Measurements from ENCODE around the gene KRTAP24-1.

Gene KRTAP24-1

GRCh38 chr21:30238168-30238567 lies 44.6 kb downstream of the KRTAP24-1 start:
- no peaks in the 10 kb centered on the region for H3K4me1 ChIP-seq (ENCODE audit: control insufficient read depth, insufficient read depth, low read length)
- no peaks in the 10 kb centered on the region for H3K9me3 ChIP-seq (ENCODE audit: control insufficient read depth in 2 of 2, low read length in 2 of 2)
- no peak overlapping the region for H3K4me3 ChIP-seq (ENCODE audit: low read length in 2 of 2)
- no peak overlapping the region for H3K9ac ChIP-seq (ENCODE audit: low read length in 2 of 2)
- no peaks in the 10 kb centered on the region for H3K36me3 ChIP-seq (ENCODE audit: control insufficient read depth in 2 of 2, insufficient read depth in 2 of 2, low read length in 2 of 2)
- H3K27ac ChIP-seq (ENCODE audit: low read length): no peak overlapping the region
- no peaks in the 10 kb centered on the region for H3K27me3 ChIP-seq (ENCODE audit: control insufficient read depth in 1 of 2, insufficient read depth in 2 of 2, low read length in 2 of 2)

GRCh38 chr21:30234643-30235042 lies 48.1 kb downstream of the KRTAP24-1 start:
- no peaks in the 10 kb centered on the region for H3K4me1 ChIP-seq (ENCODE audit: control insufficient read depth, insufficient read depth, low read length)
- no peak overlapping the region for H3K4me3 ChIP-seq (ENCODE audit: low read length in 2 of 2)
- H3K9me3 ChIP-seq (ENCODE audit: control insufficient read depth in 2 of 2, low read length in 2 of 2): no peaks in the 10 kb centered on the region
- H3K27me3 ChIP-seq (ENCODE audit: control insufficient read depth in 1 of 2, insufficient read depth in 2 of 2, low read length in 2 of 2): no peaks in the 10 kb centered on the region
- H3K9ac ChIP-seq (ENCODE audit: low read length in 2 of 2): no peak overlapping the region
- no peaks in the 10 kb centered on the region for H3K36me3 ChIP-seq (ENCODE audit: control insufficient read depth in 2 of 2, insufficient read depth in 2 of 2, low read length in 2 of 2)
- no peak overlapping the region for H3K27ac ChIP-seq (ENCODE audit: low read length)

- no peak overlapping the region for H3K27ac ChIP-seq (ENCODE audit: low read length)
These were observed 48.7 kb downstream of the KRTAP24-1 start for GRCh38 chr21:30234050-30234449.

GRCh38 chr21:30233228-30234020 lies 49.3 kb downstream of the KRTAP24-1 start:
- no peak overlapping the region for H3K4me3 ChIP-seq (ENCODE audit: low read length in 2 of 2)
- H3K9me3 ChIP-seq (ENCODE audit: control insufficient read depth in 2 of 2, low read length in 2 of 2): no peaks in the 10 kb centered on the region
- H3K27ac ChIP-seq (ENCODE audit: low read length): no peak overlapping the region
- H3K27me3 ChIP-seq (ENCODE audit: control insufficient read depth in 1 of 2, insufficient read depth in 2 of 2, low read length in 2 of 2): no peaks in the 10 kb centered on the region
- H3K9ac ChIP-seq (ENCODE audit: low read length in 2 of 2): no peak overlapping the region
- no peaks in the 10 kb centered on the region for H3K36me3 ChIP-seq (ENCODE audit: control insufficient read depth in 2 of 2, insufficient read depth in 2 of 2, low read length in 2 of 2)
- H3K4me1 ChIP-seq (ENCODE audit: control insufficient read depth, insufficient read depth, low read length): no peaks in the 10 kb centered on the region

More at GRCh38 chr21:30234050-30234449, 48.7 kb downstream of the KRTAP24-1 start:
- Histone ChIP-seq H3K36me3 (ENCODE audit: control insufficient read depth in 2 of 2, insufficient read depth in 2 of 2, low read length in 2 of 2) (no peaks in the 10 kb centered on the region), H3K9ac (ENCODE audit: low read length in 2 of 2) (no peak overlapping the region), H3K4me1 (ENCODE audit: control insufficient read depth, insufficient read depth, low read length) (no peaks in the 10 kb centered on the region), H3K4me3 (ENCODE audit: low read length in 2 of 2) (no peak overlapping the region), H3K27me3 (ENCODE audit: control insufficient read depth in 1 of 2, insufficient read depth in 2 of 2, low read length in 2 of 2) (no peaks in the 10 kb centered on the region), H3K9me3 (ENCODE audit: control insufficient read depth in 2 of 2, low read length in 2 of 2) (no peaks in the 10 kb centered on the region)

- H3K27ac ChIP-seq (ENCODE audit: low read length): no peak overlapping the region
These were observed 50.7 kb downstream of the KRTAP24-1 start for GRCh38 chr21:30232011-30232410.

More at GRCh38 chr21:30232011-30232410, 50.7 kb downstream of the KRTAP24-1 start:
- H3K36me3 ChIP-seq (ENCODE audit: control insufficient read depth in 2 of 2, insufficient read depth in 2 of 2, low read length in 2 of 2): no peaks in the 10 kb centered on the region
- no peak overlapping the region for H3K9ac ChIP-seq (ENCODE audit: low read length in 2 of 2)
- no peaks in the 10 kb centered on the region for H3K9me3 ChIP-seq (ENCODE audit: control insufficient read depth in 2 of 2, low read length in 2 of 2)
- H3K27me3 ChIP-seq (ENCODE audit: control insufficient read depth in 1 of 2, insufficient read depth in 2 of 2, low read length in 2 of 2): no peaks in the 10 kb centered on the region
- H3K4me1 ChIP-seq (ENCODE audit: control insufficient read depth, insufficient read depth, low read length): no peaks in the 10 kb centered on the region
- H3K4me3 ChIP-seq (ENCODE audit: low read length in 2 of 2): no peak overlapping the region
